IMR-90 (cell line): ENCODE measurements around the gene LTBP1. TPM values are rescaled to one million over a fixed set of nuclear protein-coding genes. Genes with fewer than 3 reads are reported as not detected.

Source experiments
- ATAC-seq: fragments of 200-7000 bp; cut with Tn5 transposase; 2 replicates; pipeline ENCODE4 v1.9.1; 2020; ENCODE audit warnings: low read depth, mild to moderate bottlenecking, moderate library complexity
- BruUV-seq: library from RNA; stranded (reverse); fragments of 400-500 nt; replicated peaks from 2 replicates; lab custom pipeline; 2021; lab: Mats Ljungman, UMichigan
- CTCF ChIA-PET: fragments of 300-600 bp; formaldehyde crosslinking; extraction: SDS; loops from one replicate; lab custom pipeline; 2021; ENCODE audit warnings: antibody characterized with exemption; lab: Yijun Ruan, JAX
- POLR2A ChIA-PET: fragments of 300-600 bp; sonication (Branson Sonifier 250); formaldehyde crosslinking; loops from one replicate; lab custom pipeline; 2022; ENCODE audit warnings: antibody characterized with exemption; ENCODE audit not compliant: unreplicated experiment; lab: Charles Lee
- DNase-seq: peaks from one replicate; pipeline ENCODE4 v3.0.0; 2013
- H2AFZ ChIP-seq: replicated peaks from 2 replicates; pipeline ENCODE3; 2013; ENCODE audit warnings: low read length, mild to moderate bottlenecking; ENCODE audit not compliant: poor library complexity
- H2AK5ac ChIP-seq: 2 replicates; pipeline ENCODE4 v1.6.1; 2013; ENCODE audit warnings: low read depth, low read length, inconsistent platforms
- H2AK9ac ChIP-seq: replicated peaks from 2 replicates; pipeline ENCODE3; 2013; ENCODE audit warnings: mild to moderate bottlenecking, low read depth, low read length, moderate library complexity; ENCODE audit not compliant: poor library complexity
- H2BK120ac ChIP-seq: 2 replicates; pipeline ENCODE4 v1.6.1; 2013; ENCODE audit warnings: low read depth, low read length, inconsistent platforms
- H2BK15ac ChIP-seq: 3 replicates; pipeline ENCODE4 v1.6.1; 2013; ENCODE audit warnings: low read depth, low read length, inconsistent platforms
- H2BK20ac ChIP-seq: 2 replicates; pipeline ENCODE4 v1.6.1; 2013; ENCODE audit warnings: low read depth, mild to moderate bottlenecking, inconsistent platforms, low read length, moderate library complexity
- H2BK5ac ChIP-seq: 2 replicates; pipeline ENCODE4 v1.6.1; 2013; ENCODE audit warnings: mild to moderate bottlenecking, low read depth, low read length, inconsistent platforms; ENCODE audit not compliant: poor library complexity, severe bottlenecking
- H3K14ac ChIP-seq: replicated peaks from 2 replicates; pipeline ENCODE4 v1.6.1; 2013; ENCODE audit warnings: low read depth, low read length, inconsistent platforms
- H3K18ac ChIP-seq: 2 replicates; pipeline ENCODE4 v1.6.1; 2013; ENCODE audit warnings: low read depth, low read length, control low read depth
- H3K23ac ChIP-seq: 2 replicates; pipeline ENCODE4 v1.6.1; 2013; ENCODE audit warnings: low read depth, low read length, inconsistent platforms
- H3K27ac ChIP-seq: 2 replicates; pipeline ENCODE4 v1.5.1; 2013; ENCODE audit warnings: mild to moderate bottlenecking, control low read depth, low read length; ENCODE audit not compliant: insufficient read depth
- H3K27me3 ChIP-seq: 2 replicates; pipeline ENCODE4 v1.6.1; 2013; ENCODE audit warnings: low read length; ENCODE audit not compliant: control insufficient read depth, insufficient read depth
- H3K36me3 ChIP-seq: 2 replicates; pipeline ENCODE4 v1.6.1; 2013; ENCODE audit warnings: low read length, mixed read lengths; ENCODE audit not compliant: control insufficient read depth, insufficient read depth
- H3K4ac ChIP-seq: 2 replicates; pipeline ENCODE4 v1.6.1; 2013; ENCODE audit warnings: low read depth, low read length, inconsistent platforms
- H3K4me1 ChIP-seq: 2 replicates; pipeline ENCODE4 v1.6.1; 2013; ENCODE audit warnings: low read length, mixed read lengths; ENCODE audit not compliant: control insufficient read depth, insufficient read depth
- H3K4me2 ChIP-seq: 2 replicates; pipeline ENCODE4 v1.6.1; 2013; ENCODE audit warnings: low read depth, mild to moderate bottlenecking, control low read depth, low read length, moderate library complexity
- H3K4me3 ChIP-seq: 2 replicates; pipeline ENCODE4 v1.5.1; 2013; ENCODE audit warnings: low read depth, mild to moderate bottlenecking, control low read depth, low read length, moderate library complexity; ENCODE audit not compliant: insufficient read depth
- H3K56ac ChIP-seq: 2 replicates; pipeline ENCODE4 v1.6.1; 2013; ENCODE audit warnings: low read length, inconsistent platforms; ENCODE audit not compliant: insufficient read depth; ENCODE audit errors: extremely low read depth
- H3K79me1 ChIP-seq, 2 experiments: 2 replicates each; pipeline ENCODE4 v1.6.1; 2013; ENCODE audit warnings: low read length in 2 of 2, inconsistent platforms in 1 of 2, low read depth in 1 of 2
- H3K9ac ChIP-seq: 2 replicates; pipeline ENCODE4 v1.6.1; 2013; ENCODE audit warnings: low read depth, low read length, control low read depth
- H3K9me1 ChIP-seq: 2 replicates; pipeline ENCODE4 v1.6.1; 2013; ENCODE audit warnings: low read length, inconsistent platforms; ENCODE audit not compliant: insufficient read depth
- H3K9me3 ChIP-seq: 2 replicates; pipeline ENCODE4 v1.6.1; 2013; ENCODE audit warnings: low read length; ENCODE audit not compliant: control insufficient read depth, insufficient read depth
- H4K20me1 ChIP-seq: 2 replicates; pipeline ENCODE4 v1.6.1; 2013; ENCODE audit warnings: low read length, inconsistent platforms; ENCODE audit not compliant: insufficient read depth
- H4K5ac ChIP-seq: 2 replicates; pipeline ENCODE4 v1.6.1; 2013; ENCODE audit warnings: mild to moderate bottlenecking, low read depth, low read length, control low read depth
- H4K8ac ChIP-seq, 2 experiments: 2 replicates each; pipeline ENCODE4 v1.6.1; 2013; ENCODE audit warnings: low read depth in 2 of 2, low read length in 2 of 2, control low read depth in 1 of 2, inconsistent platforms in 1 of 2
- H4K91ac ChIP-seq: 2 replicates; pipeline ENCODE4 v1.6.1; 2013; ENCODE audit warnings: low read depth, low read length, inconsistent platforms; ENCODE audit not compliant: insufficient read depth
- CHD1 ChIP-seq: IDR thresholded peaks from 2 replicates; pipeline ENCODE4 v1.6.1; 2012; ENCODE audit warnings: low read depth, low read length, improper control_type of control experiment
- MXI1 ChIP-seq: IDR thresholded peaks from 2 replicates; pipeline ENCODE4 v1.6.1; 2012; ENCODE audit warnings: low read depth, mild to moderate bottlenecking, low read length, moderate library complexity, borderline replicate concordance
- SMC3 ChIP-seq: fragments of 150-350 bp; IDR thresholded peaks from 2 replicates; pipeline ENCODE4 v1.6.1; 2016; ENCODE audit warnings: low read depth, mild to moderate bottlenecking, antibody characterized with exemption, low read length, moderate library complexity
- WGBS, 2 experiments: methylation state at CpG; one replicate each; pipeline versions ENCODE4 v1.1.5 to v1.1.7; 2013; ENCODE audit warnings: missing lambda C conversion rate in 2 of 2; ENCODE audit not compliant: insufficient read length in 1 of 2; ENCODE audit errors: extremely low coverage in 2 of 2; 5-methylcytosine and 5-hydroxymethylcytosine counted together
- dilution Hi-C: fragments of 300-500 bp; cut with HindIII; formaldehyde crosslinking; loops from one replicate; pipeline ENCODE4 v1.14.3; 2018; ENCODE audit warnings: low sequenced_read_pairs; ENCODE audit not compliant: unreplicated experiment
- in situ Hi-C: fragments of 300-500 bp; cut with MboI; formaldehyde crosslinking; loops from 3 replicates; pipeline ENCODE4 v1.14.3; 2019; ENCODE audit warnings: low sequenced_read_pairs, inconsistent platforms, mixed read lengths
- intact Hi-C: fragments of 100-400 bp; cut with micrococcal nuclease; formaldehyde crosslinking; loops from 2 replicates; pipeline ENCODE4 v1.10.0; 2022
- polyA plus RNA-seq, 3 experiments: library from polyadenylated mRNA; depleted of rRNA; stranded (reverse); fragments of >200 nt; gene quantifications; 2 replicates each; pipeline ENCODE4 v1.2.3, GENCODE V29; 2012; ENCODE audit warnings: low replicate concordance in 1 of 3
- total RNA-seq: library from RNA; depleted of rRNA; stranded (reverse); fragments of >200 nt; gene quantifications from 2 replicates; pipeline ENCODE4 v1.2.3, GENCODE V29; 2012
- TF ChIP-seq, protein P1 (sequence below): conservative IDR thresholded peaks from 2 replicates; pipeline ENCODE4 v1.5.1; 2012; ENCODE audit warnings: mild to moderate bottlenecking, low read depth, low read length, improper control_type of control experiment

LTBP1 gene
- total and polyA plus RNA-seq, 2 of the 4 experiments (the other 2 are of a cell fraction): 235 to 326 TPM

DNA sequence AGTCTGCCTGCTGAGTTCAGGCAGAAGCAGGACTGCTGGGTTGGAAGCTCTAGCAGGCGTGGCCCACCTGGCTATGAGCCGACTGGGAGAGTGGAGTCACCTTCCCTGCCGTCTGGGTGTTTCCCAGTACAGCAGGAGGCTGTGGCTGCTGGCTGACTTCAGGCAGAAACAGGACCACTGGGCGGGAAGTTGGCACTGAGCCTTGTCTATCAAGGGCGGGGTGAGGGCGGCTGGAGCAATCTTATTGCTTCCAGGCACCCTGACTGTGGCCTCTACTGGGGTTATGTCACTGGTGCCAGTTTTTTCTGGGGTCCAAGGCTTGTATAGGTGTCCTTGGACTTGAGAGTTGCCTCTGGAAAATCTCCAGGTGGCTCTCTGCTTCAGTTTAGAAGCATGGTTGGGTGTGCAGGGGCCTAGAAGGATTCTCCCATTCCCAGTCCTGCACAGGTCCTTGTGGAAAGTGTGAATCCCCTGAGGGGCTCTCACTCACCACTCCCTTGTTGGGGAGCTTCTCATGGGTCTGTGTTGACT is 30.5 kb downstream of the LTBP1 start:
- intact Hi-C loops: no loop called here
- H3K4me2 ChIP-seq: no peak overlapping the region
- no peak overlapping the region for H4K8ac ChIP-seq
- no peak overlapping the region for H3K9ac ChIP-seq
- H2AK9ac ChIP-seq: no peak overlapping the region
- peak overlapping the region; percentile 27 for H2AFZ ChIP-seq
- peaks cover 5% of the 10 kb centered on the region; the same call in 1 of the 2 replicates for H3K9me3 ChIP-seq
- TF ChIP-seq MXI1 (no peak), CHD1 (no peak), SMC3 (no peak)
- TF ChIP-seq, protein P1, sequence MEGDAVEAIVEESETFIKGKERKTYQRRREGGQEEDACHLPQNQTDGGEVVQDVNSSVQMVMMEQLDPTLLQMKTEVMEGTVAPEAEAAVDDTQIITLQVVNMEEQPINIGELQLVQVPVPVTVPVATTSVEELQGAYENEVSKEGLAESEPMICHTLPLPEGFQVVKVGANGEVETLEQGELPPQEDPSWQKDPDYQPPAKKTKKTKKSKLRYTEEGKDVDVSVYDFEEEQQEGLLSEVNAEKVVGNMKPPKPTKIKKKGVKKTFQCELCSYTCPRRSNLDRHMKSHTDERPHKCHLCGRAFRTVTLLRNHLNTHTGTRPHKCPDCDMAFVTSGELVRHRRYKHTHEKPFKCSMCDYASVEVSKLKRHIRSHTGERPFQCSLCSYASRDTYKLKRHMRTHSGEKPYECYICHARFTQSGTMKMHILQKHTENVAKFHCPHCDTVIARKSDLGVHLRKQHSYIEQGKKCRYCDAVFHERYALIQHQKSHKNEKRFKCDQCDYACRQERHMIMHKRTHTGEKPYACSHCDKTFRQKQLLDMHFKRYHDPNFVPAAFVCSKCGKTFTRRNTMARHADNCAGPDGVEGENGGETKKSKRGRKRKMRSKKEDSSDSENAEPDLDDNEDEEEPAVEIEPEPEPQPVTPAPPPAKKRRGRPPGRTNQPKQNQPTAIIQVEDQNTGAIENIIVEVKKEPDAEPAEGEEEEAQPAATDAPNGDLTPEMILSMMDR: no peak
- BruUV-seq: no TSS peak
- H3K27ac ChIP-seq: no peak overlapping the region
- H3K36me3 ChIP-seq: no peaks in the 10 kb centered on the region
- H3K23ac ChIP-seq: no peak overlapping the region
- no peak overlapping the region for H2BK20ac ChIP-seq
- peaks cover 14% of the 10 kb centered on the region for H4K20me1 ChIP-seq
- in situ Hi-C loops: no loop called here
- POLR2A ChIA-PET: no interaction called here
- DNase-seq: no peak
- ATAC-seq: no peak
- H3K14ac ChIP-seq: no peak overlapping the region
- no peak overlapping the region for H3K56ac ChIP-seq
- H3K4ac ChIP-seq: no peak overlapping the region
- 71% methylated on average over 3 of the region's 6 CpGs; no CpG with 5 or more reads in 1 of the 2 experiments for WGBS, 2 experiments
- no peak overlapping the region for H2BK120ac ChIP-seq
- H3K4me3 ChIP-seq: no peak overlapping the region
- CTCF ChIA-PET: interaction anchor here (1.0 kb wide), 1 partner anchor 57 kb away, joined by 3 read pairs; no protein-coding TSS in a partner anchor
- no peak overlapping the region for H2AK5ac ChIP-seq
- H3K79me1 ChIP-seq: peaks cover 42 to 45% of the 10 kb centered on the region in 2 experiments
- no peak overlapping the region for H2BK15ac ChIP-seq
- H3K9me1 ChIP-seq: no peaks in the 10 kb centered on the region
- no peak overlapping the region for H3K18ac ChIP-seq
- H4K5ac ChIP-seq: no peak overlapping the region
- no peaks in the 10 kb centered on the region for H3K27me3 ChIP-seq
- no peak overlapping the region for H4K91ac ChIP-seq
- no peak overlapping the region for H2BK5ac ChIP-seq
- dilution Hi-C loops: no loop called here
- peaks cover 2% of the 10 kb centered on the region for H3K4me1 ChIP-seq
